ENCODE results near the gene UNK.
A peak's percentile ranks its signal among the peaks of the same experiment; 100 is the strongest.
"Not testable (repeated sequence)": the region's sequence is repeated elsewhere in the genome, so short reads cannot be mapped to it uniquely, and the experiment has no call there.

UNK gene

DNA sequence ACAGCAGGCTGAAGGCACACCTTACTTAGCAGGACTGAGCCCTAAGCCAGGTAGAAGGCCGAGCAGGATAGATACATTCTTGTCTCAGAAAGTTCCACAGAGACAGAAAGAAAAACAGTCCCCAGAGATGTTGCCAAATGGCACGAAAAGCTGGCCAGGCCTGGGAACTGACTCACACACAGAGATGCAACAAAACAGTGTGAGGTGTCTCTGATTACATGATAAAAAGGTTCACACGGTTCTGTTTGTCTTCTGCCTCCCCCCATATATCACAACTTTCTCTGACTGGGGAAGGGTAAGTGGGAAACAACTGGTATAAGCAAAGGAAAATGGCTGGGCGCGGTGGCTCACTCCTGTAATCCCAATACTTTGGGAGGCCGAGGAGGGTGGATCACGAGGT lies 68.8 kb downstream of the UNK start:
- no peak for DNase-seq

DNA sequence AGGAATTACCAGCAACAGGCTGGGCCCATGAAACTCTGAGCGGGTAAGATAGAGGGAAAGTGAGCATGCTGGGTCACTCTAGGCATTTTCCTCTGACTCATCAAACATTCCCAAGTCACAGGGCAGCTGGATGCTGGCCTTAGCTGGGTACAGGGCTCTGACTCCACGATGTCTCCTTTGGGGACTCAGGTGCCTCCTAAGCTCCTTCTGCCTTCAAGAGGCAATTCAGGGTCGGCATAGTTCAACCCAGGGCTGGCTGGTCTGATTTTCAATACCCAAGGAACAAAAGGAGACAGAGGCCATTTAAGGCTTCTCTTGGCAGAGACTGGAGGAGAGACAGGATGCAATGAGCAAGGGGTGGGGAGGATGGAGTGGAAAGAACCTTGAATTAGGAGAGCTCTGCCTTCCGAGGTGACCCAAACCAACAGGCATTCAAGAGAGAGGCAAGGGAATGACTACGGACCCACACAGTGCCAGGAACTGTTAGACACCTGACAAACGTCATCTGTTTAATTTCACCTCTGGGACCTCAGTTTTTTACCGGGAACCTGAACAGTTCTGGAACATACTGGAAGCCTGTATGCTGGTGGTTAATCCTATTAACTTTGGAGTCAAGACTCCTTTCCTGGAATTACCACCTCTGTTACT lies 69.6 kb downstream of the UNK start:
- DNase-seq: no peak

DNA sequence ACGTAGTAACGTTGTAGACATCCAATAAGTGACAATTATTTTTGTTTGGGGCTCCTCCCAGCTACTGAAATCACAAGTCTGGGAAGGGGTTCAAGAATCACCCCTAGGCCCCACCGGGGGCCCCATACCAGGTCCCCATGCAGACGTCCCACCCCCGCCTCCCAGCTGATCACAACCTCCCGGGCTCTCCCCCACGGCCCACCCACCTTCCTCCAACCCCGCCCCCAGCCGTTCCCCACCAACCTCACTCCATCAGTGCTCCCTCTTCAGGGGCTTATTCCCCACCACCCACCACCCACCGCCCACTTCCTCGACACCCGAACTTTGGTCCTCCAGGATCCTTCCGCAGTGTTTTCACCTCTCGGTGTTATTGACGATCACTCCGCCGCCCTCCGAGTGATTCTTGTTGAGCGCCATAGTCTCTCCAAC lies 70.3 kb downstream of the UNK start:
- DNase-seq: no peak

DNA sequence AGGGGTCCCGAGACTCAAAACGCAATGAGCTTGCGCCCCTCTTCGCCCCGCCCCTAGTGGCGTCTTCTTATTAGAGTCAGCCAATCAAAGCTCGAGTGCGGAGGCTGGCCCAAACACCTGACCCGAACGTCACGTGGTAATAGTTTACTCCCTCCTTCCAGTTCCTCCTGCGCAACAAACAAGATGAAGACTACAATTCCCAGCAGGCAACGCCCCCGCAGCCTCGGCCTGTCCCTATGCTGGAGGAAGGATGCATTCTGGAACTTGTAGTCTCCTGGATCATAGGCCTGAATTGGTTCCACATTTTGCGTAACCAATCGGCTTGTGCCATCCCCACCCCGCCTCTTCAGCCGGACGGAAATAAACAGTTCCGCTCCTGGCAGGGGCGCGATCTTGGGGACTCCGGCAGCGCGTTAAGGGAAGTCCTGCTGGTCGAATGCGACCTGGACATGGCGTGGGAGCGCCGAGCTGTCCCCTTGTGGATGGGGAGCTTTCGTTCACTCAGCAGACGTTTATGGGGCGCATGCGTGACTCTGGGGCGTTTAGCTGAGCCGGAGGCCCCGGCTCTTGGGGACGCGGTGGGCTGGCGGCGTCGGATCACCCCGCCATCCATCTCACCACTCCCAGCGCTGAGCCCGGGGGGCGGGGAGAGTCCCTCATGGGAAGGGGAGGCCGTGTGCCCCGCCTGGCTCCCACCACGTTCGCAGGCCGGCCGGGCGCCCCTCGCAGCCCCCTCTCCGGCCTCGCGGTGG lies 70.9 kb downstream of the UNK start, which contains the start of gene WBP2:
Gene WBP2 (minus strand): TSS at position 26 of the 752 bp plus-strand sequence. CDS start 38 bp downstream, outside the sequence.
- peak; percentile 100 for DNase-seq

DNA sequence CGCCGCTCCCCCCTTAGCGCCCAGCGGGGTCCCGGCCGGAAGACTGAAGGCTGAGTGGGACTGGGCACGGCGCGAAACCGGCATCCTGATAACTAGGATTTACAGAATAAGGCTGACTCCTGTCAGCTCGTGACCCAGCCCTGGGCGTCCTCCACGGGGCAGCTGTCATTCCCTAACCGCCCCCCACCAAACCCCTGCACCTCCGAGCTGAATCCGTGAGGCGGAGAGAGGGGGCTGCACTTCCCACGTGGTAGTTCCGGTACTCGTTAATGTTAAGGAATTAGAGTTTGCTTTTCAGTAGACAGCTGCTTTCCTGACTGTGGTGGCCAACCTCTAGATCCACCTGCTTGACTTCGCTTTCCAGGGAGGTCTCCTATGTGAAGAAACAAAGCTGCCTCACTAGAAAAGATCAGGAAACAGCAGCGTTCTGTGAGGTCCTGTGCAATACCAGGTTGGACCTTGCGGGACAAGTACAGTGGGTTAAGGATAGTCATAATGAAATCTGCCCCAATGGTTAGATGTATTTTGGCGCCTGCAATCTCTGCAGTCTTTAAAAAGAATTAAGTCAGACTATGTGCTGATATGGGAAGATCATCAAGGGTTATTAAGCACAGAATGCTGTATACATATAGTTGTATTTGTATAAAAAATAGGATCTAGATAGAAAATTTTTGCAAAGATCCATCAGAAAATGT lies 71.6 kb downstream of the UNK start:
- peak; percentile 49 to 77 for DNase-seq

DNA sequence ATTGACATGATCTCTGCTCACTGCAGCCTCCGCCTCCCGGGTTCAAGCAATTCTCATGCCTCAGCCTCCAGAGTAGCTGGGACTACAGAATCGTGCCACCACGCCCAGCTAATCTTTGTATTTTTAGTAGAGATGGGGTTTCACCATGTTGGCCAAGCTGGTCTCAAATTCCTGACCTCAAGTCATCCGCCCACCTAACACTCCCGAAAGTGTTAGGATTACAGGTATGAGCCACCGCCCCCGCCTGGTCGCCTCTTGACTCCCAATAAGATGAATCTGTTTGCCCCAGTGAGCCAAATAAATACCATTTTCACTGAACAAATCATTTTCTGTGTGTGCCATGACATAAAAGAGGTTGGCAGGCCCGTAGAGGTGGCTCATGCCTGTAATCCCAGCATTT lies 74.8 kb downstream of the UNK start:
- DNase-seq: not testable (repeated sequence)

DNA sequence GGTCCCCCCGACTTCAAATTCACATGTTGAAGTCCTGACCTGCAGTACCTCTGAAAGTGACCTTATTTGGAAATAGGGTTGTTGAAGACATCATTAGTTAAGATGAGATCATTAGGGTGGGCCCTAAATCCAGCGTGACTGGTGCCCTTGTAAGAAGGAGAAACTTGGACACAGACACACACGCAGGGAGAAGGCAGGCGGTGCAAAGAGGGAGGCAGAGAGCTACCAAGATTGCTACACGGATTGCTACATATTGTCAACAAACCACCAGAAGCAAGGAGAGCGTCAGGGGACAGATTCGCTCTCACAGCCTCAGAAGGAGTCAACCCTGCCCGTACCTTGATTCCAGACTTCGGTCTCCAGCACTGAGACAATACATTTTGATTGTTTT lies 77.3 kb downstream of the UNK start:
- DNase-seq: no peak

DNA sequence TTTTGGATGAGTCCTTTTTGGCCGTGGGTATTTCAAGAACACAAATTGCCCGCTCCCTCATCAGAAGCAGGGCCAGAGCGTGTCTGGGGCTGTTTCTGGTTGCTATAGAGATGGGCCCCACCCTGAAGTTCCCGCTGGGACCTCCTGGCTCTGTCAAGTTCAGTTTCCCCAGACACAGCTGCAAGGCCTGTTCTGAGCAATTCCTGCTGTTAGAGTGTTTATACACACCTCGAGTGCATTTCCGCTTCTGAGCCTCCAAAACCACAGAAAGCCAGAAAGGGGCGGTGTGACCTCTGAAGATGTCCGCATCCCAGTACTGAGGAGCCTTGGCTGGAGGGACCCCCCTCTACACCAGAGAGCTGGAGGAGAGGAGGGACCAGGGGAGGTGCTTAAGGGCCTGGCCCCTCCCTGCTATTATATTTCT lies 79.9 kb downstream of the UNK start:
- DNase-seq: no peak

DNA sequence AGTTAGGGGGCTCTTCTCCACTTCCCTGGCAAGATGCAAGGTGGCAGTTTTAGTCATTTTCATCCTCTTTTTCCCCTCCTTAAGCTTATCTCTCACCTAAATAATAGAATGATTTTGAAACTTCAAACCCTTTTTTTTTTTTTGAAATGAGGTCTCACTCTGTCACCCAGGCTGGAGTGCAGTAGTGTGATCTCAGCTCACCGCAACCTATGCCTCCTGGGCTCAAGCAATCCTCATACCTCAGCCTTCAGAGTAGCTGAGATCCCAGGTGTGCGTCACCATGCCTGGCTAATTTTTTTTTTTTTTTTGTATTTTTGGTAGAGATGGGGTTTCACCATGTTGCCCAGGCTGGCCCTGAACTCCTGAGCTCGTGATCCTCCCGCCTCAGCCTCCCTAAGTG lies 80.3 kb downstream of the UNK start:
- DNase-seq: not testable (repeated sequence)

DNA sequence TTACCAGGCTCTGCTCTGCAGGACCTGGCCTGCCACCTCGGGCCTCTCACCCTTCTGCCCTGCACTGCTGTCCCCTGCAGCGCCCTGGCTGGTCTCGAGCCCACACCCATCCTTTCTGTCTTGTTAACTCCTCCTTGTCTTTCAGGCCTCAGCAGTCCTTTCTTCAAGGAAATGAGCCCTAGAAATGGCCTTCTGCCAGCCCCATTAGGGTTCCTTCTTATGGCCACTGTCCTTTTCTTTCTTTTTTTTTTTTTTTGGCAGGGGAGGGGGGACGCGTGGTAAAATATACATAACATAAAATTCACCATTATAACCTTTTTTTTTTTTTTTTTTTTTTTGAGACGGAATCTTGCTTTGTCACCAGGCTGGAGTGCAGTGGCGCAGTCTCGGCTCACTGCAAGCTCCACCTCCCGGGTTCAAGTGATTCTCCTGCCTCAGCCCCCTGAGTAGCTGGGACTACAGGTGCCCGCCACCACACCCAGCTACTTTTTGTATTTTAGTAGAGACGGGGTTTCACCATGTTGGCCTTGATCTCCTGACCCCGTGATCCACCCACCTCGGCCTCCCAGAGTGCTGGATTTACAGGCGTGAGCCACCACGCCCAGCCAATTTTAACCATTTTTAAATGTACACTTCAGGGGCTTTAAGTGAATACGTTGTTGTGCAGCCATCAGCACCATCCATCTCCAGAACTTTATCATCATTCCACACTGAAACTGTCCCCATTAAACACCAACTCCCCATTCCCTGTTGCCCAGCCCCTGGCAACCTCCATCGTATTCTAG lies 81.0 kb downstream of the UNK start:
- DNase-seq: not testable (repeated sequence)

DNA sequence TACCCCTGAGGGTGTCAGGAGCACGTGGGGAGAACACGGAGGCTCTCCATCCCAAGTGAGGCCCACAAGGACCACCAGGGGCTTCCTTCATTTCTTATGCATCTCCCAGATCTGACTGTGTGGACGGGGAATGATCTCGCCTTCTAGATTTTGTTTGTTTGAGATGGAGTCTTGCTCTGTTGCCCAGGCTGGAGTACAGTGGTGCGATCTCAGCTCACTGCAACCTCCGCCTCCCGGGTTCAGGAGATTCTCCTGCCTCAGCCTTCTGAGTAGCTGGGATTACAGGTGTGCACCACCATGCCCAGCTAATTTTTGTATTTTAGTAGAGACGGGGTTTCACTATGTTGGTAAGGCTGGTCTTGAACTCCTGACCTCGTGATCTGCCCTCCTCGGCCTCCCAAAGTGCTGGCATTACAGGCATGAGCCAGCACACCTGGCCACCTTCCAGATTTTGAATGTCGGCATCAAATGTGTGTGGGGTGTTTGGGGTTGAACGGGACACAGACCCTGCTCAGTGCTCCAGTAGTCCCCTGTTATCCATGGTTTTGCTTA lies 84.2 kb downstream of the UNK start:
- not testable (repeated sequence) for DNase-seq

DNA sequence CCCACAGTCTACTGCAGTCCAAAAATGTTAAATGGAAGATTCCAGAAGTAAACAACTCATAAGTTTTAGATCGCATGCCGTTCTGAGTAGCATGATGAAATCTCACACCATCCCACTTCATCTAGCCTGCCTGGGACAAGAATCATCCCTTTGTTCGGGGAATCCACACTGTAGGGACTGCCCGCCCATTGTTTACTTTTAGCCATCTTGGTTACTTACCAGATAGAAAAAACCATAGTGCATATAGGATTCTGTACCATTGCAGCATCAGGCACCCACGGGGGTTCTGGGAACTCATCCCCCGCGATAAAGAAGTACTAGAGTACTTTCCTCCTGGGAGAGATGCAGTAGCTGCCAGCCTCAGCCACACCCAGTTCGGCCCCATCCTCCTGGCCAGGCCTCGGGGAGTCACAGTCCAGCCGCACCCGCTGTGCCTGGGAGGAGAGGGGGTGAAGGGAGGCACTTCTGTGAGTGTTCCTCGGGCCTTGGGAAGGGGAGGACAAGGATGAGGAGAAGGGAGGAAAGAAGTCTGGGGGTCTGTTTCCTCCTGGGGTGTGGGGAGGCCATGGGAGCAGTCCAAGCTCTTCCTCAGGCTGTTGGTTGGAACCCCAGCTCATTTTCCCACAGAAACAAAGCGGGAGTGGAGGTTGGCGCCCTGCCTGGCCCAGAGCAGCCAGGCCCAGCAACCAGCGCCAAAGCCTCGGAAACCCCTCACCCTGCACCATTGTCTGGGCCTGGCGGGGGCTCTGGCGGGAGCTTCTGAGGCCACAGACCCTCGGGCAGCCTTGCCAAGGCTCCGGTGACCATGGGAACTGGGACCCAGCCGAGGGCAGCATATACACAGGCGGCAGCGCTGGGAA lies 84.9 kb downstream of the UNK start:
- no peak for DNase-seq

DNA sequence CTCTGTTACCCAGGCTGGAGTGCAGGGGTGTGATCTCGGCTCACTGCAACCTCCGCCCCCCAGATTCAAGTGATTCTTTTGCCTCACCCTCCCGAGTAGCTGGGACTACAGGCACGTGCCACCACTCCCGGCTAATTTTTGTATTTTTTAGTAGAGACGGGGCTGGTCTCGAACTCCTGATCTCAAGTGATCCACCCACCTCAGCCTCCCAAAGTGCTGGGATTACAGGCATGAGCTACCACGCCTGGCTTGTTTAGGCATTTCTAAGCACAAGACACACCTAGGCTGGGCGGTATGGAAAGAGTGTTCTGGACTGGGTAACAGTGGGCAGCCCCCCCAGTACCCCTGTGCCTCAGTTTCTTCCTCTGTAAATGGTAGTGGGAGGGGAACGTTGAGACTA lies 85.6 kb downstream of the UNK start:
- not testable (repeated sequence) for DNase-seq

DNA sequence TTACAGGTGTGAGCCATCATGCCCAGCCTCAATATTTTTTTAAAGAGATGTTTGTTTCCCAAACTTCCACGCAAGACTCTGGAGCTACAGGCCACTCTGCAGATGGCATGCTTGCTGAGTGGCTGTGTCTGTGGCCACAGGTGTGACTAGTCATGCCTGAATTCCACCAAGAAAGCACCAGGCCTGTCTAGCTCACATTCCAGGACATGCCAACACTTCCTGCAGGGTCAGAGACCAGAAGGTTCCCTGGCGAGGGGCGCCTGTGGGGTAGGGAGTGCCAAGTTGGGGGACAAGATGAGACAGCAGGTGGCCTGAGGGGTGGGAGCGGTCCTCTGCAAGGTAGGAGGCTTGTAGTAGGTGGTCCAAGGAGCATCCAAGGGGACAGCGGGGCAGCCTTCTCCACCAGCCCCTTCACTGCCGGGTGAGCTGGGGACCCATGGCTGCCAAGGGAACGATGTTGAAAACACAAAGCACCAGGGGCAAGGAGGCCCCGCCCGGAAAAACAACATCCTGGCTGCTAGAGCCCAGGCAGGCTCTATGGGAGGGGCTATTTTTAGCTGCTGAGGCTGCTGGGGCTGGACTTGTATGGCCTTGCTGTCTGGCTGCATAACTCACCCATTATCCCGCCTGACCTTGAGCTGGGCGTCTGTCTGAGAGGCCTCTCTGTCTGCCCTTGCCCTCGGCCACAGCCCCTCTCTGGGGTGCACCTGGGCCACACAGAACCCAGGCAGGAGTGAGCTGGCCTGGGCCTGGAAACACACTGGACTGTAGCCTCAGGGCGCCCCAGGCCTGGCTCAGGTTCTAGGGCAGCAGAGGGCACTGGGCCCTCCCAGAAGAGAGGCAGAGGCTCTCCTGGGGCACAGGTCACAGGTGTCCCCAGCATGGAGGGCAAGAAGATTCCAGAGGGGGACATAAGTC lies 88.1 kb downstream of the UNK start:
- DNase-seq: peak; percentile 65 to 91

DNA sequence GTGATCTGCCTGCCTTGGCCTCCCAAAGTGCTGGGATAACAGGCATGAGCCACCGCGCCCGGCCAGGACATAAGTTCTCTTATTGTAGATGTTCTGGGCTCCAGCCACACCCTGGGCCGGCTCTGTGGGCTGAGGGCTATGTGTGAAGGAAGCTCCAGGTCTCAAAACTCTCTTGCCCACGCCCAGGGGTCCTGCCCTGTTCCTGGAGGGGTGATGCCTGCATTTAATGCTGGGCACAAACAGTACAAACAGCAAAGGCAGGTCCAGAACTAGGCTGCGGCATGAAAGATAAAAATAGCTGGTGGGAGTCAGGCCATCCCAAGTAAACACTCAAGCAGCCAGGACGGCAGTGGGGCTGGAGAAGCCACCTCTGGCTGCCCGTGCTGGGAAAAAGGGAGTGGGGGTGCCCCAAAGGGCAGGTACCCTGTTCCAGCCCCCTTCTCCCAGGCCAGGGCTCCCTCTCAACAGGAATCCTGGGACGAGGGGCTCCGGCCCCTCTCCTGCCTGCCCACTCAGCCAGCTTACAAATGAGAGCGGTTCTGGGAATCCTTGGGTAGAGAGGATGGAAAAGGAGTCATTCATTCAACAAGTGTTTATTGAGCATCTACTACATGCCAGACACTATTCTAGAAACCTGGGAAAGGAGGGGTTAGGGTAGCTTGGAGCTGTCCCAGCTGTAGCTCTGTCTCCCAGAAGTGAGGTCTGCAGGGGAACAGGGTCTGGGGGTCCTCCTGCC lies 89.1 kb downstream of the UNK start:
- DNase-seq: no peak

DNA sequence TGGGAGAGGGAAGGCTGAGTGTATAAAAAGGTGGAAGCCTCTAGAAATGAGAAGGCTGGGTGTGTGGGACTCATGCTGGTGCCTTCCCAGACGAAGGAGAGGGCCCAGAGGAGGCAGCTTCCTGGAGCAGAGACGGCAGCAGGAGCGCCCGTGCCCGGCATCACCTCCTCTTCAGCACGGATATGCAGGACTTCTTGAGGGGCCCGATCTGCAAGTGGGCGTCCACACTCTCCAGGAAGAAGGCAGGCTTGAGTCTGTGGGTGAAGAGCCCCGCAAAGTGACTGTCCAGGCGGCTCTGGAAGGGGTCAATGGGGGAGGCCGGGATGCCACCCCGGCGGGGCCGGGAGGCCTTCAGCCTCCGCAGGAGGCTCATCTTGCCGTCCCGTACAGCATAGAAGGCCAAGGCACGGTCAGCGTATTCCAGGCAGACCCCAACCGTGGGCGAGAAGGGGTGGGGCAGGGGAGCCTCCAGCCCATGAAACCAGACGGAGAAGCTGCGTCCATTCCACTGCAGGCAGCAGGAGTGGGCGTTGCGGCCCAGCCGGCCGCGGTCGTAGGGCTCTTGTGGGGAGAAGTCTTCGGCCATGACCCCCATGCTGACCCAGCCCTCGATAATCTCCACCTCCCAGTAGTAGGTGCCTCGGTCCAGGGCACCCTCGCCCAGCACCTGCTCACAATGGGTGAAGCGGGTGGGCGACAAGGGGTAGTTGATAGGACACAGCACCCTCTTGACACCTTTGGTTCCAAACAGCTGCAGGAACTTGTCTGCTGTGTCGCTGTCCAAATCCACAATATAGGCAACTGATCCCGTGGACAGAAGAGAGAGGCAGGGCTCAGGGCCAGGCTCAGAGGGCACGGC lies 89.9 kb downstream of the UNK start:
- no peak for DNase-seq
